Liver (tissue), 9 donors: ENCODE measurements around the gene ANKRD11. TPM values are rescaled to one million over a fixed set of nuclear protein-coding genes. Genes with fewer than 3 reads are reported as not detected.

Experiments
- DNase-seq: peaks from one replicate; pipeline ENCODE4 v3.0.0-alpha.2; 2017; ENCODE audit warnings: low spot score
- H3K27ac ChIP-seq, 2 donors: one replicate each; pipeline ENCODE4 v1.7.0; 2013; ENCODE audit warnings: inconsistent platforms in 2 of 2, low read length in 2 of 2, control low read depth in 1 of 2, low read depth in 1 of 2, mild to moderate bottlenecking in 1 of 2
- H3K27me3 ChIP-seq, 4 donors: one replicate each; pipeline versions ENCODE4 v1.6.1 to v1.7.0; 2013; ENCODE audit warnings: low read length in 3 of 4, inconsistent platforms in 1 of 4, mild to moderate bottlenecking in 1 of 4, moderate library complexity in 1 of 4; ENCODE audit not compliant: control insufficient read depth in 4 of 4, insufficient read depth in 4 of 4
- H3K36me3 ChIP-seq, 4 donors: one replicate each; pipeline versions ENCODE4 v1.6.1 to v1.7.0; 2013; ENCODE audit warnings: low read length in 3 of 4, mild to moderate bottlenecking in 3 of 4, low read depth in 1 of 4, moderate library complexity in 1 of 4; ENCODE audit not compliant: control insufficient read depth in 4 of 4, insufficient read depth in 3 of 4
- H3K4me1 ChIP-seq, 4 donors: one replicate each; pipeline versions ENCODE4 v1.6.1 to v1.7.0; 2013; ENCODE audit warnings: low read length in 3 of 4, mild to moderate bottlenecking in 3 of 4, moderate library complexity in 1 of 4; ENCODE audit not compliant: control insufficient read depth in 4 of 4, insufficient read depth in 4 of 4
- H3K4me3 ChIP-seq, 3 donors: one replicate each; pipeline versions ENCODE4 v1.6.1 to v1.7.0; 2013; ENCODE audit warnings: low read length in 3 of 3, control low read depth in 1 of 3, low read depth in 1 of 3, mild to moderate bottlenecking in 1 of 3
- H3K9ac ChIP-seq, 2 donors: one replicate each; pipeline ENCODE4 v1.7.0; 2013; ENCODE audit warnings: low read length in 2 of 2, mild to moderate bottlenecking in 2 of 2, moderate library complexity in 2 of 2, control low read depth in 1 of 2, low read depth in 1 of 2
- H3K9me3 ChIP-seq, 4 donors: one replicate each; pipeline versions ENCODE4 v1.6.1 to v1.7.0; 2013; ENCODE audit warnings: low read length in 3 of 4; ENCODE audit not compliant: control insufficient read depth in 4 of 4
- ATF3 ChIP-seq: IDR thresholded peaks from 2 replicates; pipeline ENCODE4 v1.6.1; 2016; ENCODE audit warnings: antibody characterized with exemption
- CTCF ChIP-seq: fragments of 150-350 bp; IDR thresholded peaks from 2 replicates; pipeline ENCODE4 v1.5.1; 2017; ENCODE audit warnings: improper control_type of control experiment, low read depth, low read length; ENCODE audit not compliant: missing input control
- EGR1 ChIP-seq, 2 donors: IDR thresholded peaks; 2 replicates each; pipeline ENCODE4 v1.6.1; 2016 to 2018; ENCODE audit warnings: antibody characterized with exemption in 2 of 2, low read depth in 2 of 2
- FOXA1 ChIP-seq: IDR thresholded peaks from 2 replicates; pipeline ENCODE4 v1.6.1; 2016; ENCODE audit warnings: antibody characterized with exemption
- FOXA2 ChIP-seq: IDR thresholded peaks from 2 replicates; pipeline ENCODE4 v1.6.1; 2016; ENCODE audit warnings: antibody characterized with exemption
- GABPA ChIP-seq, 2 donors: IDR thresholded peaks in 1 of 2; conservative IDR thresholded peaks in 1 of 2; 2 replicates each; pipeline ENCODE4 v1.6.1; 2016; ENCODE audit warnings: antibody characterized with exemption in 2 of 2, mild to moderate bottlenecking in 1 of 2, moderate library complexity in 1 of 2
- HNF4A ChIP-seq, 2 donors: conservative IDR thresholded peaks; 2 replicates each; pipeline ENCODE4 v1.6.1; 2016; ENCODE audit warnings: antibody characterized with exemption in 2 of 2, mild to moderate bottlenecking in 2 of 2
- HNF4G ChIP-seq: IDR thresholded peaks from 2 replicates; pipeline ENCODE4 v1.6.1; 2016; ENCODE audit warnings: antibody characterized with exemption
- JUND ChIP-seq, 2 donors: IDR thresholded peaks; 2 replicates each; pipeline ENCODE4 v1.6.1; 2016; ENCODE audit warnings: antibody characterized with exemption in 2 of 2
- MAX ChIP-seq: IDR thresholded peaks from 2 replicates; pipeline ENCODE4 v1.6.1; 2016; ENCODE audit warnings: antibody characterized with exemption
- NR2F2 ChIP-seq: IDR thresholded peaks from 2 replicates; pipeline ENCODE4 v1.6.1; 2016; ENCODE audit warnings: antibody characterized with exemption
- RAD21 ChIP-seq, 2 donors: IDR thresholded peaks; 2 replicates each; pipeline ENCODE4 v1.6.1; 2016; ENCODE audit warnings: antibody characterized with exemption in 2 of 2, mild to moderate bottlenecking in 2 of 2
- REST ChIP-seq: IDR thresholded peaks from 2 replicates; pipeline ENCODE4 v1.6.1; 2016; ENCODE audit warnings: antibody characterized with exemption, mild to moderate bottlenecking
- RXRA ChIP-seq, 2 donors: IDR thresholded peaks; 2 replicates each; pipeline ENCODE4 v1.6.1; 2017 to 2018; ENCODE audit warnings: antibody characterized with exemption in 2 of 2, mild to moderate bottlenecking in 1 of 2
- SP1 ChIP-seq: IDR thresholded peaks from 2 replicates; pipeline ENCODE4 v1.6.1; 2018; ENCODE audit warnings: antibody characterized with exemption, mild to moderate bottlenecking
- TAF1 ChIP-seq: conservative IDR thresholded peaks from 2 replicates; pipeline ENCODE4 v1.6.1; 2016; ENCODE audit warnings: antibody characterized with exemption, mild to moderate bottlenecking
- YY1 ChIP-seq: IDR thresholded peaks from 2 replicates; pipeline ENCODE4 v1.6.1; 2016; ENCODE audit warnings: antibody characterized with exemption, mild to moderate bottlenecking
- ZBTB33 ChIP-seq: IDR thresholded peaks from 2 replicates; pipeline ENCODE4 v1.6.1; 2016; ENCODE audit warnings: antibody characterized with exemption
- WGBS: extraction: QIAGEN DNeasy Blood & Tissue Kit; methylation state at CpG from one replicate; pipeline ENCODE4 v1.1.7; 2013; 5-methylcytosine and 5-hydroxymethylcytosine counted together
- polyA plus RNA-seq, 2 donors: library from polyadenylated mRNA; stranded (reverse) in 1 of 2; unstranded in 1 of 2; fragments of 200-250 nt in 1 of 2; fragments of >200 nt in 1 of 2; fragmentation: Nextera tagmentation in 1 of 2; extraction: Ambion mirVana in 1 of 2; gene quantifications; one replicate each; pipeline versions ENCODE4 v1.2.1 to v1.2.3, GENCODE V29; 2013 to 2015
- total RNA-seq, 2 donors: library from RNA; depleted of rRNA; stranded (reverse); fragments of >200 nt; gene quantifications; one replicate each; pipeline ENCODE4 v1.2.3, GENCODE V29; 2014
- donor health status: healthy.
- donor health status: healthy.
- donor health status: healthy.
- donor health status: healthy.
- donor health status: healthy.

Gene ANKRD11
- total and polyA plus RNA-seq, 4 donors: 16.3 to 55.1 (median 28.0) TPM

GRCh38 chr16:89290472-89290871, 199.9 kb downstream of the ANKRD11 start:
- 93% methylated on average over 16 of the region's 16 CpGs for WGBS
- H3K4me1 ChIP-seq: no peaks in the 10 kb centered on the region
- TF ChIP-seq GABPA (IDR thresholded peaks at IDR 0.05 in 1 of 2, conservative IDR thresholded peaks at IDR 0.05 in 1 of 2): no peak
- TF ChIP-seq RXRA (IDR thresholded peaks at IDR 0.05): no peak
- TF ChIP-seq JUND (IDR thresholded peaks at IDR 0.05): no peak
- no peak for TF ChIP-seq HNF4A (conservative IDR thresholded peaks at IDR 0.05)
- TF ChIP-seq CTCF: no peak
- no peak for TF ChIP-seq SP1
- no peak for TF ChIP-seq REST
- TF ChIP-seq TAF1: no peak
- TF ChIP-seq RAD21 (IDR thresholded peaks at IDR 0.05): no peak
- no peak for TF ChIP-seq MAX
- no peak for TF ChIP-seq FOXA2
- no peak for TF ChIP-seq ATF3
- TF ChIP-seq NR2F2: no peak
- no peak for TF ChIP-seq ZBTB33
- no peak for TF ChIP-seq EGR1 (IDR thresholded peaks at IDR 0.05; ENCODE audit: low read depth in 2 of 2)
- TF ChIP-seq YY1: no peak
- TF ChIP-seq HNF4G: no peak
- no peak for TF ChIP-seq FOXA1
- no peak overlapping the region for H3K27ac ChIP-seq
- DNase-seq: no peak
- no peaks in the 10 kb centered on the region for H3K27me3 ChIP-seq
- H3K36me3 ChIP-seq: peaks cover 8 to 43% (median 25%) of the 10 kb centered on the region in 4 donors
- H3K9me3 ChIP-seq: no peaks in the 10 kb centered on the region
- no peak overlapping the region for H3K9ac ChIP-seq
- no peak overlapping the region for H3K4me3 ChIP-seq
